ENCODE data around the gene PCDHGB3.
A peak's percentile ranks its signal among the peaks of the same experiment; 100 is the strongest.
"Not testable (repeated sequence)": the region's sequence is repeated elsewhere in the genome, so short reads cannot be mapped to it uniquely, and the experiment has no call there.

PCDHGB3 gene

GRCh38 chr5:141369994-141370848, at the start of gene PCDHGB3:
TSS of gene PCDHGB3 (plus strand) at chr5:141370242. CDS start at chr5:141370395, 153 bp downstream.
- DNase-seq (ENCODE audit: extremely low spot score, insufficient read length, low read depth) = peak; percentile 17
- no peak for FAIRE-seq

- FAIRE-seq (no peak), DNase-seq (ENCODE audit: extremely low spot score, insufficient read length, low read depth) (no peak)
Measured at GRCh38 chr5:141322261-141322660, 47.8 kb upstream of the PCDHGB3 start.

GRCh38 chr5:141326088-141326854, 43.8 kb upstream of the PCDHGB3 start:
- DNase-seq (ENCODE audit: extremely low spot score, insufficient read length, low read depth) (peak; percentile 20), FAIRE-seq (peak; percentile 56)

- DNase-seq (ENCODE audit: extremely low spot score, insufficient read length, low read depth) = no peak
- FAIRE-seq = no peak
Measured at GRCh38 chr5:141328231-141328630, 41.8 kb upstream of the PCDHGB3 start.

GRCh38 chr5:141330299-141331080, 39.6 kb upstream of the PCDHGB3 start, which contains the start of gene PCDHGA1:
TSS of gene PCDHGA1 (plus strand) at chr5:141330514.
- FAIRE-seq (no peak), DNase-seq (ENCODE audit: extremely low spot score, insufficient read length, low read depth) (no peak)

GRCh38 chr5:141332571-141332970, 37.5 kb upstream of the PCDHGB3 start:
- not testable (repeated sequence) for DNase-seq (ENCODE audit: extremely low spot score, insufficient read length, low read depth); FAIRE-seq

GRCh38 chr5:141338538-141339306, 31.3 kb upstream of the PCDHGB3 start, which contains the start of gene PCDHGA2:
TSS of gene PCDHGA2 (plus strand) at chr5:141338760.
- no peak for FAIRE-seq

GRCh38 chr5:141340781-141341354, 29.2 kb upstream of the PCDHGB3 start:
- not testable (repeated sequence) for FAIRE-seq; DNase-seq (ENCODE audit: extremely low spot score, insufficient read length, low read depth)

More at GRCh38 chr5:141338538-141339306, 31.3 kb upstream of the PCDHGB3 start, which contains the start of gene PCDHGA2:
- DNase-seq (ENCODE audit: extremely low spot score, insufficient read length, low read depth) = no peak

GRCh38 chr5:141342773-141343172, 27.3 kb upstream of the PCDHGB3 start:
- DNase-seq (ENCODE audit: extremely low spot score, insufficient read length, low read depth) (no peak), FAIRE-seq (no peak)

- no peak for DNase-seq (ENCODE audit: extremely low spot score, insufficient read length, low read depth)
- FAIRE-seq = no peak
Measured at GRCh38 chr5:141343242-141343952, 26.6 kb upstream of the PCDHGB3 start, which contains the start of gene PCDHGA3. TSS of gene PCDHGA3 (plus strand) at chr5:141343829. CDS start at chr5:141344034, 205 bp downstream.

- no peak for DNase-seq (ENCODE audit: extremely low spot score, insufficient read length, low read depth)
- FAIRE-seq = no peak
Measured at GRCh38 chr5:141343953-141344463, 26.0 kb upstream of the PCDHGB3 start.

- FAIRE-seq (no peak), DNase-seq (ENCODE audit: extremely low spot score, insufficient read length, low read depth) (no peak)
Measured at GRCh38 chr5:141345327-141345726, 24.7 kb upstream of the PCDHGB3 start.

GRCh38 chr5:141346017-141346416, 24.0 kb upstream of the PCDHGB3 start:
- not testable (repeated sequence) for DNase-seq (ENCODE audit: extremely low spot score, insufficient read length, low read depth); FAIRE-seq

- DNase-seq (ENCODE audit: extremely low spot score, insufficient read length, low read depth) = no peak
- no peak for FAIRE-seq
Measured at GRCh38 chr5:141349917-141350619, 20.0 kb upstream of the PCDHGB3 start, which contains the start of gene PCDHGB1. TSS of gene PCDHGB1 (plus strand) at chr5:141350099. CDS start at chr5:141350261, 162 bp downstream.

- DNase-seq (ENCODE audit: extremely low spot score, insufficient read length, low read depth) = no peak
- no peak for FAIRE-seq
Measured at GRCh38 chr5:141351591-141351990, 18.5 kb upstream of the PCDHGB3 start.

GRCh38 chr5:141354900-141355469, 15.1 kb upstream of the PCDHGB3 start, which contains the start of gene PCDHGA4:
TSS of gene PCDHGA4 (plus strand) at chr5:141355021. CDS start at chr5:141355108, 87 bp downstream.
- DNase-seq (ENCODE audit: extremely low spot score, insufficient read length, low read depth) (no peak), FAIRE-seq (no peak)

- DNase-seq (ENCODE audit: extremely low spot score, insufficient read length, low read depth) (no peak), FAIRE-seq (no peak)
Measured at GRCh38 chr5:141355641-141356040, 14.4 kb upstream of the PCDHGB3 start.
